CD4-positive, alpha-beta T cell treated with Interleukin-4 for 4 hours (primary cell): Measurements from ENCODE around the gene NUDT16L1.

ENCODE experiments used
- DNase-seq: peaks from one replicate; pipeline ENCODE4 v3.0.0-alpha.2; 2020

NUDT16L1 gene

GRCh38 chr16:4683255-4684057 lies 9.9 kb upstream of the NUDT16L1 start:
- no peak for DNase-seq

- no peak for DNase-seq
Observed at GRCh38 chr16:4684058-4684715, 9.2 kb upstream of the NUDT16L1 start.

- no peak for DNase-seq
Observed at GRCh38 chr16:4684763-4685162, 8.6 kb upstream of the NUDT16L1 start.

- DNase-seq, result no peak
Observed at GRCh38 chr16:4685292-4685691, 8.1 kb upstream of the NUDT16L1 start.

GRCh38 chr16:4685776-4686496 lies 7.4 kb upstream of the NUDT16L1 start:
- no peak for DNase-seq

- DNase-seq, result no peak
Observed at GRCh38 chr16:4686497-4687210, 6.7 kb upstream of the NUDT16L1 start.

GRCh38 chr16:4687416-4687815 lies 5.9 kb upstream of the NUDT16L1 start:
- no peak for DNase-seq

GRCh38 chr16:4687946-4688673 lies 5.3 kb upstream of the NUDT16L1 start:
- DNase-seq, result no peak

- DNase-seq, result no peak
Observed at GRCh38 chr16:4688674-4689045, 4.7 kb upstream of the NUDT16L1 start.

GRCh38 chr16:4689091-4689671 lies 4.2 kb upstream of the NUDT16L1 start:
- no peak for DNase-seq

GRCh38 chr16:4689864-4690704 lies 3.3 kb upstream of the NUDT16L1 start:
- DNase-seq, result no peak

- DNase-seq, result no peak
Observed at GRCh38 chr16:4690946-4691665, 2.3 kb upstream of the NUDT16L1 start.

- no peak for DNase-seq
Observed at GRCh38 chr16:4691666-4692412, 1.5 kb upstream of the NUDT16L1 start.

- no peak for DNase-seq
Observed at GRCh38 chr16:4692460-4693295, 684 bp upstream of the NUDT16L1 start.

- DNase-seq, result peak; percentile 56
Observed at GRCh38 chr16:4693956-4694641, 737 bp downstream of the NUDT16L1 start.

- no peak for DNase-seq
Observed at GRCh38 chr16:4694642-4695451, 1.5 kb downstream of the NUDT16L1 start.
